HepG2 (cell line): ENCODE results near the gene PCYT2. TPM values are rescaled to one million over a fixed set of nuclear protein-coding genes. Genes with fewer than 3 reads are reported as not detected.

ENCODE experiments used
- BRCA1 ChIP-seq: sonication (generic); formaldehyde crosslinking; IDR thresholded peaks from 2 replicates; pipeline ENCODE4 v1.4.0; 2020; ENCODE audit warnings: missing genetic modification reagents
- CREM ChIP-seq, 2 experiments: sonication (generic) in 1 of 2; formaldehyde crosslinking in 1 of 2; IDR thresholded peaks; 2 replicates each; pipeline versions ENCODE4 v1.4.0 to v1.6.1; 2016 to 2020; ENCODE audit warnings: antibody characterized with exemption in 1 of 2, mild to moderate bottlenecking in 1 of 2, missing genetic modification reagents in 1 of 2
- DPF2 ChIP-seq: sonication (generic); formaldehyde crosslinking; IDR thresholded peaks from 2 replicates; pipeline ENCODE4 v1.4.0; 2020; ENCODE audit warnings: mild to moderate bottlenecking, low read depth, missing genetic modification reagents, borderline replicate concordance
- ELF3 ChIP-seq: IDR thresholded peaks from 2 replicates; pipeline ENCODE4 v1.6.1; 2016; ENCODE audit warnings: missing genetic modification reagents, missing compliant biosample characterization
- GABPA ChIP-seq, 2 experiments: IDR thresholded peaks; 2 replicates each; pipeline ENCODE4 v1.6.1; 2011 to 2016; ENCODE audit warnings: low read depth in 2 of 2, low read length in 1 of 2, missing biosample characterization in 1 of 2, missing genetic modification characterization in 1 of 2
- ISX ChIP-seq: sonication (generic); formaldehyde crosslinking; conservative IDR thresholded peaks from 2 replicates; pipeline ENCODE4 v1.5.0; 2020; ENCODE audit warnings: missing genetic modification reagents
- NFKBIZ ChIP-seq: IDR thresholded peaks from 2 replicates; pipeline ENCODE4 v1.6.1; 2018; ENCODE audit warnings: missing genetic modification reagents, missing compliant biosample characterization
- PRPF4 ChIP-seq: fragments of 200-400 bp; formaldehyde crosslinking; IDR thresholded peaks from 2 replicates; pipeline ENCODE4 v1.6.1; 2016; ENCODE audit warnings: low read length, low read depth; ENCODE audit not compliant: poor library complexity, severe bottlenecking
- SMC3 ChIP-seq: IDR thresholded peaks from 2 replicates; pipeline ENCODE4 v1.6.1; 2011; ENCODE audit warnings: low read length, improper control_type of control experiment
- SRSF1 ChIP-seq: fragments of 200-400 bp; formaldehyde crosslinking; optimal IDR thresholded peaks from 2 replicates; pipeline ENCODE3; 2017; ENCODE audit warnings: mild to moderate bottlenecking, low read depth, low read length, moderate library complexity
- TARDBP ChIP-seq: sonication (generic); formaldehyde crosslinking; IDR thresholded peaks from 2 replicates; pipeline ENCODE4 v1.8.0; 2022; ENCODE audit warnings: mild to moderate bottlenecking, missing genetic modification reagents
- TRIM24 ChIP-seq: sonication (generic); formaldehyde crosslinking; IDR thresholded peaks from 2 replicates; pipeline ENCODE4 v1.8.0; 2022; ENCODE audit warnings: mild to moderate bottlenecking, missing genetic modification reagents
- YEATS2 ChIP-seq: sonication (generic); formaldehyde crosslinking; IDR thresholded peaks from 2 replicates; pipeline ENCODE4 v1.4.0; 2020; ENCODE audit warnings: missing genetic modification reagents, borderline replicate concordance
- ZBTB21 ChIP-seq: sonication (generic); formaldehyde crosslinking; IDR thresholded peaks from 2 replicates; pipeline ENCODE4 v1.4.0; 2020; ENCODE audit warnings: missing genetic modification reagents
- ZBTB8A ChIP-seq: sonication (generic); formaldehyde crosslinking; IDR thresholded peaks from 2 replicates; pipeline ENCODE4 v1.4.0; 2020; ENCODE audit warnings: mild to moderate bottlenecking, low read depth, missing genetic modification reagents, borderline replicate concordance
- ZFP37 ChIP-seq: sonication (generic); formaldehyde crosslinking; IDR thresholded peaks from 2 replicates; pipeline ENCODE4 v1.4.0; 2020; ENCODE audit warnings: missing genetic modification reagents, borderline replicate concordance
- ZNF333 ChIP-seq: sonication (generic); formaldehyde crosslinking; IDR thresholded peaks from 2 replicates; pipeline ENCODE4 v1.4.0; 2020; ENCODE audit warnings: mild to moderate bottlenecking, missing genetic modification reagents, borderline replicate concordance
- ZNF768 ChIP-seq: sonication (generic); formaldehyde crosslinking; IDR thresholded peaks from 2 replicates; pipeline ENCODE4 v1.4.0; 2020; ENCODE audit warnings: missing genetic modification reagents
- ZSCAN20 ChIP-seq: sonication (generic); formaldehyde crosslinking; IDR thresholded peaks from 2 replicates; pipeline ENCODE4 v1.4.0; 2020; ENCODE audit warnings: missing genetic modification reagents, mild to moderate bottlenecking, borderline replicate concordance
- polyA plus RNA-seq, 8 experiments: library from polyadenylated mRNA; depleted of rRNA in 3 of 8; stranded (reverse) in 7 of 8; unstranded in 1 of 8; fragments of >200 nt; fragmentation: Illumina TruSeq in 4 of 8; extraction: Trizol in 4 of 8; gene quantifications; 2 replicates each; pipeline versions ENCODE4 v1.2.1 to v1.2.3, GENCODE V29; 2011 to 2016; ENCODE audit warnings: low read depth in 4 of 8, missing spikeins in 1 of 8, mixed read lengths in 1 of 8; ENCODE audit not compliant: insufficient read depth in 1 of 8
- total RNA-seq, 5 experiments: library from RNA; depleted of rRNA; stranded (reverse); fragments of >200 nt; fragmentation: Illumina TruSeq; extraction: Trizol; gene quantifications; 2 replicates each; pipeline ENCODE4 v1.2.3, GENCODE V29; 2016; ENCODE audit warnings: low read depth in 1 of 5
- TF ChIP-seq, protein P1 (sequence below): sonication (generic); formaldehyde crosslinking; IDR thresholded peaks from 2 replicates; pipeline ENCODE4 v1.4.0; 2020; ENCODE audit warnings: missing genetic modification reagents
- TF ChIP-seq, protein P2 (sequence below): sonication (generic); formaldehyde crosslinking; IDR thresholded peaks from 2 replicates; pipeline ENCODE4 v1.4.0; 2020; ENCODE audit warnings: missing genetic modification reagents
- TF ChIP-seq, protein P3 (sequence below): sonication (generic); formaldehyde crosslinking; IDR thresholded peaks from 2 replicates; pipeline ENCODE4 v1.5.0; 2020; ENCODE audit warnings: mild to moderate bottlenecking, low read depth, missing genetic modification reagents, borderline replicate concordance

PCYT2 gene
- total and polyA plus RNA-seq, 2 of the 13 experiments (the other 11 are each of a cell fraction or from before 2014, with no cell fraction given) = 147 to 297 TPM

DNA sequence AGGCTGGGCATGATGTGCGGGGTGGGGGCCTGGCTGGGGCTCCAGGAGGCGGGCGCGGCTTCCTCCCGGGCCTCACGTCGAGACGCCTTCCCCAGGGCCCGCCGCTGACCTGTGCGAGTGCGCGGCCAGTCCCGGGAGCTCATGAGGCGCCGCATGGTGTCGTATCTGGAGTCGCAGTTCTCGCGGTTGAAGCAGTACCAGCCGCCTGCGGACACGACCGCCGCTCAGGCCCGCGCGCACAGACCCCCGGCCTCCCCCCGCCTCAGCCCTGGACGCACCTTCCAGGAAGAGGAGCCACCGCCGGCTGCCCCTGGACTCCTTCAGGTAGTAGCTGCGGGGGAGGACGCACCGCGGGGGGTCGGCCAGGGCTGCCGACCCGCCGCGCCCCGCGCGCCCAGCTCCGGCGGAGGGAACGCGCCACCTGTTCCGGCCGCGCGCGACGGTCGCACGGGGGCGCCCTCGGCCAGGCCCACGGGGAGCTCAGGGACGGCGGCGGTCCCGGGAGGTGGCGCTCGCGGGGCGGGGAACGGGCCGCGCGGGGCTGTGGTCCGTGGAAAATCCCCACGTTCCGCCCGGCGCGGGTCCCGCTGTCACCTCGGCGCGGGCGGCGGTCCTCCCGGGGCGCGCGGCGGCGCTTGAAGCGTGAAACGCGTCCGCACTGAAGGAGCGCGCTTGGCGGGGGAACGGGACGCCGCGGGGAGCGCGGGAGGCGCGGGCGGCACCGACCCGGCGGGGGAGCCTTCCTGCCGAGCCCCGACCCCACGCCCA, 48.3 kb upstream of the PCYT2 start (continued):
- TF ChIP-seq SRSF1 (no peak), BRCA1 (no peak), DPF2 (CRISPR knock-in tag) (no peak), ZBTB8A (no peak), ZNF333 (CRISPR knock-in tag) (no peak), TARDBP (CRISPR knock-in tag) (0 out of 2 replicates have a peak, but pooled peaks have one; percentile 30), PRPF4 (no peak), NFKBIZ (CRISPR knock-in tag) (no peak), ISX (CRISPR knock-in tag) (no peak), ELF3 (CRISPR knock-in tag) (no peak; the same call in none of the 2 replicates), CREM (IDR thresholded peaks at IDR 0.05) (no peak), CREM (CRISPR knock-in tag; IDR thresholded peaks at IDR 0.05) (no peak), TRIM24 (CRISPR knock-in tag) (no peak), ZNF768 (CRISPR knock-in tag) (no peak), ZFP37 (CRISPR knock-in tag) (no peak), ZBTB21 (no peak), SMC3 (peak; percentile 41; the same call in 1 of the 2 replicates), YEATS2 (CRISPR knock-in tag) (no peak; the same call in 1 of the 2 replicates), ZSCAN20 (CRISPR knock-in tag) (no peak), GABPA (IDR thresholded peaks at IDR 0.05; ENCODE audit: low read depth, low read length) (no peak), GABPA (CRISPR knock-in tag; IDR thresholded peaks at IDR 0.05; ENCODE audit: low read depth) (no peak)
- TF ChIP-seq, protein P1, sequence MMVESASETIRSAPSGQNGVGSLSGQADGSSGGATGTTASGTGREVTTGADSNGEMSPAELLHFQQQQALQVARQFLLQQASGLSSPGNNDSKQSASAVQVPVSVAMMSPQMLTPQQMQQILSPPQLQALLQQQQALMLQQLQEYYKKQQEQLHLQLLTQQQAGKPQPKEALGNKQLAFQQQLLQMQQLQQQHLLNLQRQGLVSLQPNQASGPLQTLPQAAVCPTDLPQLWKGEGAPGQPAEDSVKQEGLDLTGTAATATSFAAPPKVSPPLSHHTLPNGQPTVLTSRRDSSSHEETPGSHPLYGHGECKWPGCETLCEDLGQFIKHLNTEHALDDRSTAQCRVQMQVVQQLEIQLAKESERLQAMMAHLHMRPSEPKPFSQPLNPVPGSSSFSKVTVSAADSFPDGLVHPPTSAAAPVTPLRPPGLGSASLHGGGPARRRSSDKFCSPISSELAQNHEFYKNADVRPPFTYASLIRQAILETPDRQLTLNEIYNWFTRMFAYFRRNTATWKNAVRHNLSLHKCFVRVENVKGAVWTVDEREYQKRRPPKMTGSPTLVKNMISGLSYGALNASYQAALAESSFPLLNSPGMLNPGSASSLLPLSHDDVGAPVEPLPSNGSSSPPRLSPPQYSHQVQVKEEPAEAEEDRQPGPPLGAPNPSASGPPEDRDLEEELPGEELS (CRISPR knock-in tag) = no peak
- TF ChIP-seq, protein P2, sequence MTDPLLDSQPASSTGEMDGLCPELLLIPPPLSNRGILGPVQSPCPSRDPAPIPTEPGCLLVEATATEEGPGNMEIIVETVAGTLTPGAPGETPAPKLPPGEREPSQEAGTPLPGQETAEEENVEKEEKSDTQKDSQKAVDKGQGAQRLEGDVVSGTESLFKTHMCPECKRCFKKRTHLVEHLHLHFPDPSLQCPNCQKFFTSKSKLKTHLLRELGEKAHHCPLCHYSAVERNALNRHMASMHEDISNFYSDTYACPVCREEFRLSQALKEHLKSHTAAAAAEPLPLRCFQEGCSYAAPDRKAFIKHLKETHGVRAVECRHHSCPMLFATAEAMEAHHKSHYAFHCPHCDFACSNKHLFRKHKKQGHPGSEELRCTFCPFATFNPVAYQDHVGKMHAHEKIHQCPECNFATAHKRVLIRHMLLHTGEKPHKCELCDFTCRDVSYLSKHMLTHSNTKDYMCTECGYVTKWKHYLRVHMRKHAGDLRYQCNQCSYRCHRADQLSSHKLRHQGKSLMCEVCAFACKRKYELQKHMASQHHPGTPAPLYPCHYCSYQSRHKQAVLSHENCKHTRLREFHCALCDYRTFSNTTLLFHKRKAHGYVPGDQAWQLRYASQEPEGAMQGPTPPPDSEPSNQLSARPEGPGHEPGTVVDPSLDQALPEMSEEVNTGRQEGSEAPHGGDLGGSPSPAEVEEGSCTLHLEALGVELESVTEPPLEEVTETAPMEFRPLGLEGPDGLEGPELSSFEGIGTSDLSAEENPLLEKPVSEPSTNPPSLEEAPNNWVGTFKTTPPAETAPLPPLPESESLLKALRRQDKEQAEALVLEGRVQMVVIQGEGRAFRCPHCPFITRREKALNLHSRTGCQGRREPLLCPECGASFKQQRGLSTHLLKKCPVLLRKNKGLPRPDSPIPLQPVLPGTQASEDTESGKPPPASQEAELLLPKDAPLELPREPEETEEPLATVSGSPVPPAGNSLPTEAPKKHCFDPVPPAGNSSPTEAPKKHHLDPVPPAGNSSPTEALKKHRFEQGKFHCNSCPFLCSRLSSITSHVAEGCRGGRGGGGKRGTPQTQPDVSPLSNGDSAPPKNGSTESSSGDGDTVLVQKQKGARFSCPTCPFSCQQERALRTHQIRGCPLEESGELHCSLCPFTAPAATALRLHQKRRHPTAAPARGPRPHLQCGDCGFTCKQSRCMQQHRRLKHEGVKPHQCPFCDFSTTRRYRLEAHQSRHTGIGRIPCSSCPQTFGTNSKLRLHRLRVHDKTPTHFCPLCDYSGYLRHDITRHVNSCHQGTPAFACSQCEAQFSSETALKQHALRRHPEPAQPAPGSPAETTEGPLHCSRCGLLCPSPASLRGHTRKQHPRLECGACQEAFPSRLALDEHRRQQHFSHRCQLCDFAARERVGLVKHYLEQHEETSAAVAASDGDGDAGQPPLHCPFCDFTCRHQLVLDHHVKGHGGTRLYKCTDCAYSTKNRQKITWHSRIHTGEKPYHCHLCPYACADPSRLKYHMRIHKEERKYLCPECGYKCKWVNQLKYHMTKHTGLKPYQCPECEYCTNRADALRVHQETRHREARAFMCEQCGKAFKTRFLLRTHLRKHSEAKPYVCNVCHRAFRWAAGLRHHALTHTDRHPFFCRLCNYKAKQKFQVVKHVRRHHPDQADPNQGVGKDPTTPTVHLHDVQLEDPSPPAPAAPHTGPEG (CRISPR knock-in tag) = no peak; the same call in 1 of the 2 replicates
- TF ChIP-seq, protein P3, sequence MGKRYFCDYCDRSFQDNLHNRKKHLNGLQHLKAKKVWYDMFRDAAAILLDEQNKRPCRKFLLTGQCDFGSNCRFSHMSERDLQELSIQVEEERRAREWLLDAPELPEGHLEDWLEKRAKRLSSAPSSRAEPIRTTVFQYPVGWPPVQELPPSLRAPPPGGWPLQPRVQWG = no peak
